ENCODE results near the gene COL5A1. TPM values are rescaled to one million over a fixed set of nuclear protein-coding genes. Genes with fewer than 3 reads are reported as not detected.

The COL5A1 gene
- total RNA-seq, 1 experiment from 2014 or later: 10.6 TPM

GRCh38 chr9:134811673-134812342, 170.2 kb downstream of the COL5A1 start:
- intact Hi-C loops (cut with micrococcal nuclease): no loop called here
- ChIA-PET POLR2A (ENCODE audit: unreplicated experiment) (no interaction called here), CTCF (no interaction called here)
- Histone ChIP-seq H3K4me1 (ENCODE audit: insufficient read depth, low read length) (no peaks in the 10 kb centered on the region), H4K20me1 (ENCODE audit: low read length) (no peaks in the 10 kb centered on the region), H2AFZ (ENCODE audit: low read length) (no peak overlapping the region), H3K4me2 (ENCODE audit: low read length) (no peak overlapping the region), H3K4me3 (ENCODE audit: low read length) (no peak overlapping the region), H3K9ac (ENCODE audit: low read length) (no peak overlapping the region), H3K27me3 (ENCODE audit: low read length) (no peaks in the 10 kb centered on the region), H3K79me2 (ENCODE audit: low read length) (no peaks in the 10 kb centered on the region), H3F3A (ENCODE audit: low read length, unreplicated experiment) (no peaks in the 10 kb centered on the region), H3K27ac (ENCODE audit: low read length) (no peak overlapping the region), H3K36me3 (ENCODE audit: low read depth, low read length) (no peaks in the 10 kb centered on the region), H3K9me2 (replicated peaks; ENCODE audit: low read length) (no peaks in the 10 kb centered on the region), H3K9me3 (ENCODE audit: low read length) (no peaks in the 10 kb centered on the region)
- no TSS peak for BruUV-seq (replicated peaks)
- ATAC-seq (no peak), DNase-seq (no peak)
- TF ChIP-seq CTCF (conservative IDR thresholded peaks at IDR 0.05; ENCODE audit: low read depth, low read length) (no peak), EZH2phosphoT487 (IDR thresholded peaks at IDR 0.05; ENCODE audit: borderline replicate concordance, low read length) (no peak), EZH2 (IDR thresholded peaks at IDR 0.05; ENCODE audit: low read length, unreplicated experiment) (no peak)

DNA sequence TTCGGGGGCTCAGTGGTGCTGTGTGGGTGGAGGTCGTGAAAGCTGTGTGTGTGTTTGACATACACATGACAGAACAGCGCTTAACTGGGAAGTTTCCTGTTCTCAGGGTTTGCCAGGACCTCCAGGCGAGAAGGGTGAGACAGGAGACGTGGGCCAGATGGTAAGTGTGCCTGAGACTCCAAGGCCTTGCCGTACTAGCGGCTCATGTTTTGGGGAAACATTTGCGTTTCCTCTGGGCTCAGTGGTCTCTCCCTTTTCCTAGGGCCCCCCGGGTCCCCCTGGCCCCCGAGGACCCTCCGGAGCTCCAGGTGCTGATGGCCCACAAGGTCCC, 170.7 kb downstream of the COL5A1 start:
- no peaks in the 10 kb centered on the region for H4K20me1 ChIP-seq (ENCODE audit: low read length)
- ChIA-PET POLR2A (ENCODE audit: unreplicated experiment) (no interaction called here), CTCF (no interaction called here)
- no peaks in the 10 kb centered on the region for H3K79me2 ChIP-seq (ENCODE audit: low read length)
- H3K4me1 ChIP-seq (ENCODE audit: insufficient read depth, low read length): no peaks in the 10 kb centered on the region
- no peaks in the 10 kb centered on the region for H3K27me3 ChIP-seq (ENCODE audit: low read length)
- H3K4me3 ChIP-seq (ENCODE audit: low read length): no peak overlapping the region
- no peaks in the 10 kb centered on the region for H3F3A ChIP-seq (ENCODE audit: low read length, unreplicated experiment)
- BruUV-seq (replicated peaks): no TSS peak
- TF ChIP-seq EZH2phosphoT487 (IDR thresholded peaks at IDR 0.05; ENCODE audit: borderline replicate concordance, low read length) (no peak), CTCF (conservative IDR thresholded peaks at IDR 0.05; ENCODE audit: low read depth, low read length) (no peak), EZH2 (IDR thresholded peaks at IDR 0.05; ENCODE audit: low read length, unreplicated experiment) (no peak)
- H3K9ac ChIP-seq (ENCODE audit: low read length): no peak overlapping the region
- no peak overlapping the region for H2AFZ ChIP-seq (ENCODE audit: low read length)
- H3K9me3 ChIP-seq (ENCODE audit: low read length): no peaks in the 10 kb centered on the region
- ATAC-seq: no peak
- H3K36me3 ChIP-seq (ENCODE audit: low read depth, low read length): no peaks in the 10 kb centered on the region
- H3K4me2 ChIP-seq (ENCODE audit: low read length): no peak overlapping the region
- DNase-seq: no peak
- intact Hi-C loops (cut with micrococcal nuclease): no loop called here
- H3K9me2 ChIP-seq (replicated peaks; ENCODE audit: low read length): no peaks in the 10 kb centered on the region
- H3K27ac ChIP-seq (ENCODE audit: low read length): no peak overlapping the region

DNA sequence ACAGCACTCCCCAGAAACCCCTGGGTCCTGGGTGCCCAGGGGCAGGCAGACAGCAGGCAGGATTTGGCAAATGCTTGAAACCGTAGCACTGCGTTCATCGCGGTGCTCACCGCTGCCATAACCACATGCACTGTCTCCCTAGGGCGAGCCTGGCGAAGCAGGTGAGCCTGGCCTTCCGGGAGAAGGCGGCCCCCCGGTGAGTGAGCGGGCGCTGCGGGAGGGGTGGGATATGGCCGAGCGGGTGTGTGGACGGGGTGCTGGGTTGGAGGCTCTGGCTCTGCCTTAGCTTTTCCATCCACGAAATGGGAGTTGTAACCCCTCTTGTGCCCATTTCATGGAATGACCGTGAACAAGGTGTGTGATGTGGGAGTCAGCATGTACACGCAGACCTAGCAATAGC, 172.2 kb downstream of the COL5A1 start:
- no peak for DNase-seq
- TF ChIP-seq CTCF (conservative IDR thresholded peaks at IDR 0.05; ENCODE audit: low read depth, low read length): no peak
- no peak for TF ChIP-seq EZH2phosphoT487 (IDR thresholded peaks at IDR 0.05; ENCODE audit: borderline replicate concordance, low read length)
- TF ChIP-seq EZH2 (IDR thresholded peaks at IDR 0.05; ENCODE audit: low read length, unreplicated experiment): no peak
- Histone ChIP-seq H3K4me3 (ENCODE audit: low read length) (no peak overlapping the region), H3K36me3 (ENCODE audit: low read depth, low read length) (no peaks in the 10 kb centered on the region), H2AFZ (ENCODE audit: low read length) (no peak overlapping the region), H3K4me1 (ENCODE audit: insufficient read depth, low read length) (no peaks in the 10 kb centered on the region), H4K20me1 (ENCODE audit: low read length) (no peaks in the 10 kb centered on the region), H3K9ac (ENCODE audit: low read length) (no peak overlapping the region), H3K9me3 (ENCODE audit: low read length) (no peaks in the 10 kb centered on the region), H3K9me2 (replicated peaks; ENCODE audit: low read length) (no peaks in the 10 kb centered on the region), H3K27ac (ENCODE audit: low read length) (no peak overlapping the region), H3K4me2 (ENCODE audit: low read length) (no peak overlapping the region), H3K79me2 (ENCODE audit: low read length) (no peaks in the 10 kb centered on the region), H3K27me3 (ENCODE audit: low read length) (no peaks in the 10 kb centered on the region), H3F3A (ENCODE audit: low read length, unreplicated experiment) (no peaks in the 10 kb centered on the region)
- ChIA-PET POLR2A (ENCODE audit: unreplicated experiment) (no interaction called here), CTCF (no interaction called here)
- intact Hi-C loops (cut with micrococcal nuclease): no loop called here
- ATAC-seq: no peak
- no TSS peak for BruUV-seq (replicated peaks)
